H1 (cell line): ENCODE results near the gene MPDZ. TPM values are rescaled to one million over a fixed set of nuclear protein-coding genes. Genes with fewer than 3 reads are reported as not detected.

Experiments used
- CTCF ChIA-PET: fragments of 300-600 bp; sonication (Branson Sonifier 250); formaldehyde crosslinking; loops from one replicate; lab custom pipeline; 2021; ENCODE audit not compliant: partially characterized antibody; lab: Charles Lee
- POLR2A ChIA-PET: fragments of 300-600 bp; sonication (Branson Sonifier 250); formaldehyde crosslinking; loops from one replicate; lab custom pipeline; 2021; ENCODE audit warnings: inconsistent platforms; ENCODE audit not compliant: partially characterized antibody; lab: Charles Lee
- DNase-seq, 2 experiments: peaks; one replicate each; pipeline versions ENCODE4 v3.0.0 to v3.0.0-alpha.2; 2010 to 2022; ENCODE audit warnings: low spot score in 2 of 2, low read depth in 1 of 2, mixed read lengths in 1 of 2
- FAIRE-seq: peaks from 2 replicates; lab custom pipeline; 2011; peaks lifted over from hg19 to GRCh38; lab: Jason Lieb, UNC
- H2AFZ ChIP-seq: 2 replicates; pipeline ENCODE4 v1.8.1; 2012; ENCODE audit warnings: low read length, inconsistent platforms
- H2AK5ac ChIP-seq: 2 replicates; pipeline ENCODE4 v1.6.1; 2013; ENCODE audit warnings: low read depth, low read length
- H2BK120ac ChIP-seq: replicated peaks from 2 replicates; pipeline ENCODE3; 2013; ENCODE audit warnings: low read depth, low read length, inconsistent platforms
- H2BK12ac ChIP-seq: 2 replicates; pipeline ENCODE4 v1.6.1; 2013; ENCODE audit warnings: low read depth, low read length
- H2BK15ac ChIP-seq: 2 replicates; pipeline ENCODE4 v1.6.1; 2013; ENCODE audit warnings: low read length
- H2BK20ac ChIP-seq: 2 replicates; pipeline ENCODE4 v1.6.1; 2013; ENCODE audit warnings: low read length
- H2BK5ac ChIP-seq: 2 replicates; pipeline ENCODE4 v1.6.1; 2013; ENCODE audit warnings: low read depth, low read length
- H3K14ac ChIP-seq: 2 replicates; pipeline ENCODE4 v1.6.1; 2013; ENCODE audit warnings: inconsistent platforms; ENCODE audit not compliant: insufficient read length
- H3K18ac ChIP-seq: 2 replicates; pipeline ENCODE4 v1.6.1; 2013; ENCODE audit warnings: low read length; ENCODE audit errors: extremely low read depth
- H3K23ac ChIP-seq: 2 replicates; pipeline ENCODE4 v1.6.1; 2013; ENCODE audit warnings: inconsistent platforms; ENCODE audit not compliant: insufficient read length
- H3K23me2 ChIP-seq: 2 replicates; pipeline ENCODE4 v1.6.1; 2013; ENCODE audit warnings: low read depth, low read length
- H3K27ac ChIP-seq: 2 replicates; pipeline ENCODE4 v1.6.1; 2011; ENCODE audit warnings: low read depth, low read length, inconsistent platforms
- H3K27me3 ChIP-seq, 4 experiments: replicated peaks in 1 of 4; 1 replicate in 1 of 4; 2 replicates in 3 of 4; pipeline versions ENCODE4 v1.6.1 to v1.8.1; 2011 to 2013; ENCODE audit warnings: low read length in 3 of 4, mild to moderate bottlenecking in 3 of 4, inconsistent platforms in 2 of 4, mixed read lengths in 2 of 4, moderate library complexity in 1 of 4; ENCODE audit not compliant: control insufficient read depth in 3 of 4, insufficient read depth in 3 of 4; ENCODE audit errors: extremely low read depth in 1 of 4
- H3K36me3 ChIP-seq, 4 experiments: 2 replicates each; pipeline versions ENCODE4 v1.6.1 to v1.8.1; 2011 to 2013; ENCODE audit warnings: mild to moderate bottlenecking in 4 of 4, low read length in 3 of 4, moderate library complexity in 2 of 4, control low read depth in 1 of 4, inconsistent platforms in 1 of 4; ENCODE audit not compliant: insufficient read depth in 4 of 4, control insufficient read depth in 2 of 4
- H3K4ac ChIP-seq: replicated peaks from 2 replicates; pipeline ENCODE3; 2013; ENCODE audit warnings: low read length, low read depth, mixed read lengths, inconsistent platforms; ENCODE audit not compliant: insufficient read length
- H3K4me1 ChIP-seq, 4 experiments: replicated peaks in 1 of 4; 1 replicate in 1 of 4; 2 replicates in 3 of 4; pipeline versions ENCODE4 v1.6.1 to v1.8.1; 2011 to 2013; ENCODE audit warnings: low read length in 3 of 4, inconsistent platforms in 2 of 4, mixed read lengths in 1 of 4; ENCODE audit not compliant: insufficient read depth in 4 of 4, control insufficient read depth in 3 of 4
- H3K4me2 ChIP-seq, 2 experiments: 2 replicates each; pipeline versions ENCODE4 v1.6.1 to v1.8.1; 2011 to 2013; ENCODE audit warnings: low read depth in 2 of 2, low read length in 2 of 2, control low read depth in 1 of 2, inconsistent platforms in 1 of 2, mild to moderate bottlenecking in 1 of 2; ENCODE audit not compliant: insufficient read depth in 1 of 2
- H3K4me3 ChIP-seq, 4 experiments: fragments of 200-600, 300-600 bp in 1 of 4; sonication (generic), shearing (Covaris generic), sonication (Bioruptor Twin) in 1 of 4; 2 replicates each; pipeline versions ENCODE4 v1.5.1 to v1.8.1; 2011 to 2016; ENCODE audit warnings: low read length in 4 of 4, low read depth in 3 of 4, control low read depth in 2 of 4, inconsistent platforms in 2 of 4, mild to moderate bottlenecking in 2 of 4, mixed read lengths in 1 of 4, moderate library complexity in 1 of 4; ENCODE audit not compliant: insufficient read depth in 2 of 4; ENCODE audit errors: extremely low read depth in 1 of 4
- H3K56ac ChIP-seq: replicated peaks from 2 replicates; pipeline ENCODE3; 2013; ENCODE audit warnings: low read depth, mild to moderate bottlenecking, mixed read lengths, low read length, inconsistent platforms; ENCODE audit not compliant: insufficient read length
- H3K79me1 ChIP-seq: 2 replicates; pipeline ENCODE4 v1.6.1; 2013; ENCODE audit warnings: low read depth, low read length, control low read depth
- H3K79me2 ChIP-seq, 2 experiments: 2 replicates each; pipeline versions ENCODE4 v1.6.1 to v1.8.1; 2012 to 2013; ENCODE audit warnings: low read length in 2 of 2, mild to moderate bottlenecking in 2 of 2, inconsistent platforms in 1 of 2; ENCODE audit not compliant: insufficient read depth in 2 of 2, control insufficient read depth in 1 of 2
- H3K9ac ChIP-seq, 4 experiments: replicated peaks in 1 of 4; 1 replicate in 1 of 4; 2 replicates in 3 of 4; pipeline versions ENCODE4 v1.6.1 to v1.8.1; 2011 to 2013; ENCODE audit warnings: low read depth in 3 of 4, low read length in 3 of 4, control low read depth in 2 of 4, mild to moderate bottlenecking in 2 of 4, moderate library complexity in 2 of 4, inconsistent platforms in 1 of 4; ENCODE audit errors: extremely low read depth in 1 of 4
- H3K9me3 ChIP-seq, 2 experiments: 2 replicates each; pipeline versions ENCODE4 v1.6.1 to v1.8.1; 2012 to 2013; ENCODE audit warnings: mild to moderate bottlenecking in 2 of 2, moderate library complexity in 2 of 2, control low read depth in 1 of 2, inconsistent platforms in 1 of 2, low read depth in 1 of 2, low read length in 1 of 2, mixed read lengths in 1 of 2; ENCODE audit not compliant: insufficient read depth in 2 of 2
- H4K20me1 ChIP-seq, 2 experiments: replicated peaks in 1 of 2; 2 replicates each; pipeline versions ENCODE3 to v1.8.1; 2011 to 2013; ENCODE audit warnings: inconsistent platforms in 2 of 2, low read length in 2 of 2, mild to moderate bottlenecking in 1 of 2; ENCODE audit not compliant: insufficient read depth in 2 of 2, control insufficient read depth in 1 of 2
- H4K5ac ChIP-seq: 2 replicates; pipeline ENCODE4 v1.6.1; 2013; ENCODE audit warnings: low read length, low read depth, mixed read lengths, inconsistent platforms; ENCODE audit not compliant: insufficient read length
- H4K8ac ChIP-seq: 2 replicates; pipeline ENCODE4 v1.8.0; 2013; ENCODE audit warnings: mild to moderate bottlenecking, moderate library complexity, low read length, inconsistent platforms; ENCODE audit not compliant: insufficient read depth; ENCODE audit errors: extremely low read depth
- H4K91ac ChIP-seq: replicated peaks from 2 replicates; pipeline ENCODE3; 2013; ENCODE audit warnings: low read length, mixed read lengths, inconsistent platforms; ENCODE audit not compliant: insufficient read length
- ATF3 ChIP-seq: IDR thresholded peaks from 2 replicates; pipeline ENCODE4 v1.6.1; 2011; ENCODE audit warnings: low read depth, mild to moderate bottlenecking, low read length; ENCODE audit not compliant: insufficient read depth
- CEBPB ChIP-seq: IDR thresholded peaks from 2 replicates; pipeline ENCODE4 v1.6.1; 2012; ENCODE audit warnings: low read depth, low read length
- CTBP2 ChIP-seq: IDR thresholded peaks from 2 replicates; pipeline ENCODE4 v1.7.0; 2011; ENCODE audit warnings: borderline replicate concordance, mild to moderate bottlenecking, moderate library complexity, mixed read lengths, low read length; ENCODE audit not compliant: insufficient read depth, insufficient read length
- EGR1 ChIP-seq: IDR thresholded peaks from 2 replicates; pipeline ENCODE4 v1.6.1; 2011; ENCODE audit warnings: low read depth, low read length, borderline replicate concordance
- EZH2 ChIP-seq: fragments of 200-600 bp; sonication (generic); IDR thresholded peaks from 2 replicates; pipeline ENCODE4 v1.7.1; 2012; ENCODE audit warnings: low read depth, mild to moderate bottlenecking, moderate library complexity, low read length, inconsistent platforms; ENCODE audit not compliant: severe bottlenecking
- FOSL1 ChIP-seq: IDR thresholded peaks from 2 replicates; pipeline ENCODE4 v1.6.1; 2011; ENCODE audit warnings: mild to moderate bottlenecking, low read depth, low read length, moderate library complexity; ENCODE audit not compliant: insufficient read depth
- GTF2F1 ChIP-seq: IDR thresholded peaks from 2 replicates; pipeline ENCODE4 v1.6.1; 2012; ENCODE audit warnings: low read depth, low read length, improper control_type of control experiment, borderline replicate concordance
- KDM4A ChIP-seq: IDR thresholded peaks from one replicate; pipeline ENCODE4 v1.7.1; 2012; ENCODE audit warnings: low read depth, mild to moderate bottlenecking, moderate library complexity, low read length, inconsistent platforms; ENCODE audit not compliant: severe bottlenecking
- KDM5A ChIP-seq: fragments of 200-600 bp; IDR thresholded peaks from 2 replicates; pipeline ENCODE4 v1.7.1; 2012; ENCODE audit warnings: mild to moderate bottlenecking, low read length, inconsistent platforms, mixed read lengths
- NRF1 ChIP-seq: IDR thresholded peaks from 2 replicates; pipeline ENCODE4 v1.6.1; 2011; ENCODE audit warnings: mild to moderate bottlenecking, low read depth, low read length, improper control_type of control experiment
- POLR2A ChIP-seq, 2 experiments: IDR thresholded peaks; 1 replicate in 1 of 2; 2 replicates in 1 of 2; pipeline ENCODE4 v1.6.1; 2011; ENCODE audit warnings: low read depth in 2 of 2, low read length in 2 of 2, mild to moderate bottlenecking in 2 of 2; ENCODE audit errors: control extremely low read depth in 1 of 2
- SIX5 ChIP-seq: IDR thresholded peaks from 2 replicates; pipeline ENCODE4 v1.6.1; 2011; ENCODE audit warnings: mild to moderate bottlenecking, low read depth, low read length
- SUZ12 ChIP-seq: fragments of 200-600 bp; sonication (generic); IDR thresholded peaks from 2 replicates; pipeline ENCODE4 v1.6.1; 2012; ENCODE audit warnings: mild to moderate bottlenecking, inconsistent platforms, low read length, moderate library complexity, mixed read lengths
- TAF7 ChIP-seq: optimal IDR thresholded peaks from 2 replicates; pipeline ENCODE3; 2011; ENCODE audit warnings: low read depth, mild to moderate bottlenecking, inconsistent platforms, low read length, moderate library complexity, borderline replicate concordance
- TCF12 ChIP-seq: IDR thresholded peaks from 2 replicates; pipeline ENCODE4 v1.6.1; 2011; ENCODE audit warnings: low read depth, mild to moderate bottlenecking, low read length
- WGBS, 2 experiments: shearing (Covaris generic) in 1 of 2; methylation state at CpG; one replicate each; pipeline versions ENCODE4 v1.1.6 to v1.1.7; 2013 to 2015; ENCODE audit warnings: low lambda C conversion rate in 2 of 2, mixed read lengths in 2 of 2, inconsistent platforms in 1 of 2, low coverage in 1 of 2, missing lambda C conversion rate in 1 of 2; ENCODE audit not compliant: insufficient replicate concordance in 2 of 2, insufficient coverage in 1 of 2, insufficient read length in 1 of 2; ENCODE audit errors: extremely low coverage in 1 of 2, missing lambda C conversion rate in 1 of 2; 5-methylcytosine and 5-hydroxymethylcytosine counted together
- polyA plus RNA-seq, 7 experiments: library from polyadenylated mRNA; depleted of rRNA in 3 of 7; stranded (reverse) in 5 of 7; unstranded in 2 of 7; fragments of >200 nt in 5 of 7; fragments of 200-250 nt in 2 of 7; gene quantifications; 1 replicate in 5 of 7; 2 replicates in 1 of 7; 4 replicates in 1 of 7; pipeline versions ENCODE4 v1.2.1 to v1.2.3, GENCODE V29; 2011 to 2013; ENCODE audit warnings: missing spikeins in 2 of 7, mixed read lengths in 2 of 7
- total RNA-seq: library from RNA; stranded (reverse); fragmentation: NEBNext Ultra II Directional; extraction: Animal tissue kit (Norgen Biotek cat#: 25700); gene quantifications from 2 replicates; pipeline ENCODE4 v1.2.1, GENCODE V29; 2021

Gene MPDZ
- total and polyA plus RNA-seq, 2 of the 8 experiments (the other 6 are each of a cell fraction or from before 2014, with no cell fraction given), result 14.6 to 39.4 TPM

GRCh38 chr9:13151489-13151888, 128.0 kb downstream of the MPDZ start:
- Histone ChIP-seq H3K79me1 (no peaks in the 10 kb centered on the region), H2AK5ac (no peak overlapping the region), H3K36me3 (peaks cover 0 to 9% (median 2%) of the 10 kb centered on the region in 4 experiments; a peak in 3 of 8 replicates), H2BK120ac (no peak overlapping the region), H3K9ac (no peak overlapping the region), H4K91ac (no peak overlapping the region), H3K23me2 (no peaks in the 10 kb centered on the region), H3K18ac (no peak overlapping the region), H2BK5ac (no peak overlapping the region), H3K9me3 (no peaks in the 10 kb centered on the region), H2BK15ac (no peak overlapping the region), H3K4ac (no peak overlapping the region), H3K23ac (no peak overlapping the region), H2BK20ac (no peak overlapping the region), H3K4me3 (no peak overlapping the region), H3K27ac (no peak overlapping the region), H3K56ac (no peak overlapping the region), H2BK12ac (no peak overlapping the region), H2AFZ (no peak overlapping the region), H3K4me1 (no peaks in the 10 kb centered on the region), H4K8ac (no peak overlapping the region), H3K27me3 (no peaks in the 10 kb centered on the region), H3K79me2 (no peaks in the 10 kb centered on the region), H3K4me2 (no peak overlapping the region), H3K14ac (no peak overlapping the region), H4K20me1 (peaks cover 0 to 1% of the 10 kb centered on the region in 2 experiments), H4K5ac (no peak overlapping the region)
- ChIA-PET POLR2A (no interaction called here), CTCF (no interaction called here)
- no peak for DNase-seq
- no peak for FAIRE-seq
- WGBS, 2 experiments, result 94% methylated on average over 1 of the region's 1 CpG; no CpG with 5 or more reads in 1 of the 2 experiments
- TF ChIP-seq ATF3 (no peak), TAF7 (no peak), POLR2A (IDR thresholded peaks at IDR 0.05; ENCODE audit: control extremely low read depth in 1 of 2, low read depth in 2 of 2, low read length in 2 of 2) (no peak), KDM4A (no peak), SUZ12 (no peak), EGR1 (no peak), CTBP2 (no peak), SIX5 (no peak), EZH2 (no peak), NRF1 (no peak), TCF12 (no peak), KDM5A (no peak), FOSL1 (no peak), CEBPB (no peak), GTF2F1 (no peak)
